ENCODE measurements around the gene NOTCH4.

NOTCH4 gene

GRCh38 chr6:32212076-32212760 lies 11.6 kb downstream of the NOTCH4 start:
- TF ChIP-seq EP300 (IDR thresholded peaks at IDR 0.05; ENCODE audit: borderline replicate concordance) (no peak), CEBPB (IDR thresholded peaks at IDR 0.05) (peak; percentile 14; the same call in 1 of the 2 replicates), EGR1 (IDR thresholded peaks at IDR 0.05) (no peak), FOXM1 (IDR thresholded peaks at IDR 0.05; ENCODE audit: borderline replicate concordance, low read depth) (no peak), TCF12 (IDR thresholded peaks at IDR 0.05; ENCODE audit: low read depth) (no peak), NFIC (IDR thresholded peaks at IDR 0.05) (no peak), TAF1 (IDR thresholded peaks at IDR 0.05; ENCODE audit: low read depth) (no peak), REST (IDR thresholded peaks at IDR 0.05; ENCODE audit: low read depth) (no peak)

- no peak for TF ChIP-seq ZBTB7A (IDR thresholded peaks at IDR 0.05; ENCODE audit: low read depth)
- no peak for TF ChIP-seq YY1 (IDR thresholded peaks at IDR 0.05; ENCODE audit: low read depth)
- no peak for TF ChIP-seq NFIC (IDR thresholded peaks at IDR 0.05)
- TF ChIP-seq MAX (IDR thresholded peaks at IDR 0.05), result no peak
- TF ChIP-seq CREB1 (IDR thresholded peaks at IDR 0.05; ENCODE audit: low read depth), result no peak
- TF ChIP-seq REST (IDR thresholded peaks at IDR 0.05; ENCODE audit: low read depth), result no peak
- no peak for TF ChIP-seq EP300 (IDR thresholded peaks at IDR 0.05; ENCODE audit: borderline replicate concordance)
- no peak for TF ChIP-seq USF1 (IDR thresholded peaks at IDR 0.05)
- no peak for TF ChIP-seq CEBPB (IDR thresholded peaks at IDR 0.05)
Observed at GRCh38 chr6:32210191-32210601, 13.7 kb downstream of the NOTCH4 start.

- TF ChIP-seq MAX (IDR thresholded peaks at IDR 0.05), result no peak
- TF ChIP-seq NFIC (IDR thresholded peaks at IDR 0.05), result no peak
- TF ChIP-seq FOXM1 (IDR thresholded peaks at IDR 0.05; ENCODE audit: borderline replicate concordance, low read depth), result no peak
- TF ChIP-seq USF1 (IDR thresholded peaks at IDR 0.05), result no peak
- TF ChIP-seq EP300 (IDR thresholded peaks at IDR 0.05; ENCODE audit: borderline replicate concordance), result no peak
Observed at GRCh38 chr6:32208996-32209395, 14.9 kb downstream of the NOTCH4 start.

- TF ChIP-seq USF1 (IDR thresholded peaks at IDR 0.05), result no peak
- TF ChIP-seq RAD21 (IDR thresholded peaks at IDR 0.05; ENCODE audit: low read depth), result no peak
- TF ChIP-seq MAX (IDR thresholded peaks at IDR 0.05), result no peak
- no peak for TF ChIP-seq ZBTB7A (IDR thresholded peaks at IDR 0.05; ENCODE audit: low read depth)
- TF ChIP-seq NFIC (IDR thresholded peaks at IDR 0.05), result no peak
- TF ChIP-seq CEBPB (IDR thresholded peaks at IDR 0.05), result no peak
- TF ChIP-seq CREB1 (IDR thresholded peaks at IDR 0.05; ENCODE audit: low read depth), result no peak
Observed at GRCh38 chr6:32204268-32204715, 19.6 kb downstream of the NOTCH4 start.

- TF ChIP-seq FOXM1 (IDR thresholded peaks at IDR 0.05; ENCODE audit: borderline replicate concordance, low read depth), result peak; percentile 56; the same call in 1 of the 2 replicates
- TF ChIP-seq YY1 (IDR thresholded peaks at IDR 0.05; ENCODE audit: low read depth), result 0 out of 2 replicates have a peak, but pooled peaks have one; percentile 6
- no peak for TF ChIP-seq TAF1 (IDR thresholded peaks at IDR 0.05; ENCODE audit: low read depth)
- no peak for TF ChIP-seq CEBPB (IDR thresholded peaks at IDR 0.05)
- peak; percentile 84 for TF ChIP-seq EP300 (IDR thresholded peaks at IDR 0.05; ENCODE audit: borderline replicate concordance)
- TF ChIP-seq TEAD4 (IDR thresholded peaks at IDR 0.05), result peak; percentile 80
- TF ChIP-seq USF1 (IDR thresholded peaks at IDR 0.05), result 0 out of 2 replicates have a peak, but pooled peaks have one; percentile 9
- peak; percentile 86 for TF ChIP-seq TCF12 (IDR thresholded peaks at IDR 0.05; ENCODE audit: low read depth)
- TF ChIP-seq ZBTB7A (IDR thresholded peaks at IDR 0.05; ENCODE audit: low read depth), result 0 out of 2 replicates have a peak, but pooled peaks have one; percentile 70
- TF ChIP-seq MAX (IDR thresholded peaks at IDR 0.05), result peak; percentile 51; the same call in 1 of the 2 replicates
- no peak for TF ChIP-seq CREB1 (IDR thresholded peaks at IDR 0.05; ENCODE audit: low read depth)
- peak; percentile 91 for TF ChIP-seq NFIC (IDR thresholded peaks at IDR 0.05)
- no peak for TF ChIP-seq REST (IDR thresholded peaks at IDR 0.05; ENCODE audit: low read depth)
- no peak for TF ChIP-seq EGR1 (IDR thresholded peaks at IDR 0.05)
- TF ChIP-seq RAD21 (IDR thresholded peaks at IDR 0.05; ENCODE audit: low read depth), result no peak
Observed at GRCh38 chr6:32203426-32204267, 20.2 kb downstream of the NOTCH4 start.
